SH-SY5Y (cell line): ENCODE results near the gene PRR12.

Experiments used
- GATA2 ChIP-seq: IDR thresholded peaks from 2 replicates; pipeline ENCODE4 v1.6.1; 2011; ENCODE audit warnings: mild to moderate bottlenecking, low read depth, low read length
- GATA3 ChIP-seq: IDR thresholded peaks from 2 replicates; pipeline ENCODE4 v1.6.1; 2011; ENCODE audit warnings: low read depth, mild to moderate bottlenecking, low read length, moderate library complexity

DNA sequence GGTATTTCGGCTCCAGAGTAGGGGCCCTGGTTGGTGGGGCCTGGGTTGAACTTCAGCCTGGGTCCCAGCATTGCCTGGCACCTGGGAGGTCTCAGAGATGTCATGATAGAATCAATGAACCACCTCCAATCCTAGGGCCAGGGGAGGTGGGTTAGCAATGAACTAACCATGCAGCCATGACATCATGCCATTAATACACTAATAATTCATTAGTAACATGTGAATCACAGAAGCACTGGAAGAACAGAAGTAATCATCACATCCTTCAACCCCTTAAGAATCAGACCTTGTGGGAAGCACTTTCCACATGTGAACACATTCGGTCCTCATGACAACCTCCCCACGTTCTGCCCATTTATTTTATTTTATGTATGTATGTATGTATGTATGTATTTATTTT, 17.6 kb upstream of the PRR12 start:
- TF ChIP-seq GATA2 = no peak
- TF ChIP-seq GATA3 = no peak
